Activated T-helper 1 cell treated with Interleukin-2 at 50 U/mL for 16 hours (primary cell): Measurements from ENCODE around the gene ZER1.
A peak's percentile ranks its signal among the peaks of the same experiment; 100 is the strongest.
"Not testable (repeated sequence)": the region's sequence is repeated elsewhere in the genome, so short reads cannot be mapped to it uniquely, and the experiment has no call there.

ENCODE experiments used
- DNase-seq: peaks from one replicate; pipeline ENCODE4 v3.0.0-alpha.2; 2020; ENCODE audit warnings: low read depth

Gene ZER1

GRCh38 chr9:128771745-128772519 lies at the start of gene ZER1:
ZER1 (minus strand) TSS chr9:128771927; CDS start chr9:128755565, 16,362 bp downstream.
- peak; percentile 91 for DNase-seq

- DNase-seq = no peak
Measured at GRCh38 chr9:128820665-128821583, 49.2 kb upstream of the ZER1 start.

GRCh38 chr9:128819716-128820664 lies 48.3 kb upstream of the ZER1 start:
- no peak for DNase-seq

- DNase-seq = peak; percentile 41
Measured at GRCh38 chr9:128818839-128819715, 47.4 kb upstream of the ZER1 start.

GRCh38 chr9:128818099-128818838 lies 46.5 kb upstream of the ZER1 start, which contains the start of gene ENDOG:
ENDOG (plus strand) TSS chr9:128818500; CDS start chr9:128818685, 185 bp downstream.
- peak; percentile 96 for DNase-seq

- no peak for DNase-seq
Measured at GRCh38 chr9:128810873-128811272, 39.1 kb upstream of the ZER1 start.

- no peak for DNase-seq
Measured at GRCh38 chr9:128809831-128810230, 38.1 kb upstream of the ZER1 start.

- DNase-seq = no peak
Measured at GRCh38 chr9:128809036-128809599, 37.4 kb upstream of the ZER1 start.

GRCh38 chr9:128808543-128808942 lies 36.8 kb upstream of the ZER1 start:
- no peak for DNase-seq

GRCh38 chr9:128807827-128808226 lies 36.1 kb upstream of the ZER1 start:
- DNase-seq = no peak

GRCh38 chr9:128805661-128806060 lies 33.9 kb upstream of the ZER1 start:
- no peak for DNase-seq

GRCh38 chr9:128802482-128802881 lies 30.8 kb upstream of the ZER1 start:
- DNase-seq = no peak

GRCh38 chr9:128800061-128800460 lies 28.3 kb upstream of the ZER1 start:
- DNase-seq = no peak

- DNase-seq = no peak
Measured at GRCh38 chr9:128798896-128799295, 27.2 kb upstream of the ZER1 start.

- not testable (repeated sequence) for DNase-seq
Measured at GRCh38 chr9:128794961-128795360, 23.2 kb upstream of the ZER1 start.

- no peak for DNase-seq
Measured at GRCh38 chr9:128792978-128793686, 21.4 kb upstream of the ZER1 start.

GRCh38 chr9:128792134-128792533 lies 20.4 kb upstream of the ZER1 start:
- DNase-seq = no peak

- DNase-seq = no peak
Measured at GRCh38 chr9:128790536-128790935, 18.8 kb upstream of the ZER1 start.

- no peak for DNase-seq
Measured at GRCh38 chr9:128788445-128788844, 16.7 kb upstream of the ZER1 start.
